GM19328 (cell line): ENCODE results near the gene SCARF2.
"Not testable (repeated sequence)": the region's sequence is repeated elsewhere in the genome, so short reads cannot be mapped to it uniquely, and the experiment has no call there.

Source experiments
- ATAC-seq: cut with Tn5 transposase; IDR thresholded peaks from one replicate; pipeline ENCODE4 v1.9.1; 2021; ENCODE audit warnings: mild to moderate bottlenecking, moderate library complexity; ENCODE audit not compliant: unreplicated experiment

SCARF2 gene

GRCh38 chr22:20414059-20414440 lies 23.6 kb downstream of the SCARF2 start:
- ATAC-seq: no peak

- ATAC-seq: no peak
These were observed 24.2 kb downstream of the SCARF2 start for GRCh38 chr22:20413217-20414058.

DNA sequence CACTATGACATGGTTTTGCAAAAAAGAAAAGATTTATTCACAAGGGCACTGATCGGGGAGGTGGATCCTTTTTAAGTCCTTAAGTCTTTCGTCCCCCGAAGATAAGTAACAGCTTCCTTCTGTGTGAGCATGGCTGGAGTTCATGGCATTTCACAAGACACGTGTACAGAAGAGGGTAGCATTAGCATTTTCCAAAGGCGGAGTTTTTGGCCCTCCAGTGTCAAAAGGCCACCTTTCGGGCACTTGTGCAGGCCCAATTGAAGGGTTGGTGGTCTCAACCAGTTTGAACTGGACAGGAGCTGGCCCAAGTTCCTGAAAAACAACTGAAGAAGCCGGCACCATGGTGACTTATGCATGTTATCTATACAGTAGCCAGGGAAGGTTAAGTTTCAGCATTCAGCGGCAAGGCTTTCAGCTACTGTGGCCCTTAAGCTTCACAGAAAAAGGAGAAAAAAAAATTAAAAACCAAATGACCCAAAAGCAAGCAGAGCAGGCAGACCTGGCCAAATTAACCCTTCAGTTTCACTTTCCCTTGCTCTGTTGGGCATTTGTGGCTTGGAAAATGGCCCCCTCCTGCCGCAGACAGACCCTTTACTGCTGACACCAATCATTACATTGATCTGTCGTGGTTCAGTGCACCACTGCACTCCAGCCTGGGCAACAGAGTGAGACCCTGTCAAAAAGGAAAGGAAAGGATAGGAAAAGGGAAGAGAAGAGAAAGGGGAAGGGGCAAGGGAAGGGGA lies 25.0 kb downstream of the SCARF2 start:
- no peak for ATAC-seq

GRCh38 chr22:20409385-20409784 lies 28.2 kb downstream of the SCARF2 start:
- not testable (repeated sequence) for ATAC-seq

GRCh38 chr22:20408891-20409290 lies 28.7 kb downstream of the SCARF2 start:
- no peak for ATAC-seq

GRCh38 chr22:20407829-20408228 lies 29.8 kb downstream of the SCARF2 start:
- ATAC-seq: no peak

DNA sequence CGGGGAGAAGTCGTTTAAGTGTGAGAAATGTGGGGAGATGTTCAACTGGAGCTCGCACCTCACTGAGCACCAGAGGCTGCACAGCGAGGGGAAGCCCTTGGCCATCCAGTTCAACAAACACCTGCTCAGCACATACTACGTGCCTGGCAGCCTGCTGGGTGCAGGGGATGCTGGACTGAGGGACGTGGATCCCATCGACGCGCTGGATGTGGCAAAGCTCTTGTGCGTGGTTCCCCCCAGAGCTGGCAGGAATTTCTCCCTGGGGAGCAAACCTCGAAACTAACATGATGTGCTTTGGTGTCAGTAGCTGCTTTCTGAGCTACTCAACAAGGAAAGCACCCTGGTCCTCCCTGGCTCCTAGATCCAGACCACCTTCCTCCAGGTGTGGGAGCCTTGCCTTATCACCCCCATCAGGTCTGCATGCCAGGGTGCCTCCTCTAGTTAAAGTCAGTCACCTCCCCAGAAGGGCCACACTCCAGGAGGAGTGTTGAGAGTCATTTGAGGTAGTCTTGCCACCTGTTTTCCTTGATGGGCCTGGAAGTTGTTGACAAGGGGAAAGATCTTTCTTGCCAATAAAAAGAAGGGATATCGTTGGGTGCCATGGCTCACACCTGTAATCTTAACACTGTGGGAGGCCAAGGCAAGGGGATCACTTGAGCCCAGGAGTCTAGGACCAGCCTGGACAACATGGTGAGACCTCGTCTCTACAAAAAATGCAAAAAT lies 30.8 kb downstream of the SCARF2 start:
- no peak for ATAC-seq

GRCh38 chr22:20405931-20406685 lies 31.5 kb downstream of the SCARF2 start:
- no peak for ATAC-seq

GRCh38 chr22:20405291-20405930 lies 32.2 kb downstream of the SCARF2 start:
- no peak for ATAC-seq

GRCh38 chr22:20404881-20405280 lies 32.7 kb downstream of the SCARF2 start:
- no peak for ATAC-seq

DNA sequence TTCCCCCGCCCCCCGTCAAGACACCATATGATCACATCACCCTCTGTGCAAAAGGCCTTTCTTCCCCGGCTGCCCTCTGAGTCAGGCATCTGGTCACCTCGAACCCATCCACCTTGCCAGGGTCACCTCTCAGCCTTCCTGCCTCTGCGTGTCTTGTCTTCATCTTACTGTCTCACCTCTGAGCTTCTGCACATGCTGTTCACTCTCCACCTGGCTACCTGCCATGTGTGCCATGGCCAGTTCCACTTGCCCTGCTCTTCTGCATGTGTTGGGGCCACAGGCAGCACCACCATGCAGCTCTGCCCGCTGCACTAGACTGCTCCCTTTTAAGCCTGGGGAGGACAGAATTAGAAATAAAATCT lies 33.9 kb downstream of the SCARF2 start:
- ATAC-seq: no peak

DNA sequence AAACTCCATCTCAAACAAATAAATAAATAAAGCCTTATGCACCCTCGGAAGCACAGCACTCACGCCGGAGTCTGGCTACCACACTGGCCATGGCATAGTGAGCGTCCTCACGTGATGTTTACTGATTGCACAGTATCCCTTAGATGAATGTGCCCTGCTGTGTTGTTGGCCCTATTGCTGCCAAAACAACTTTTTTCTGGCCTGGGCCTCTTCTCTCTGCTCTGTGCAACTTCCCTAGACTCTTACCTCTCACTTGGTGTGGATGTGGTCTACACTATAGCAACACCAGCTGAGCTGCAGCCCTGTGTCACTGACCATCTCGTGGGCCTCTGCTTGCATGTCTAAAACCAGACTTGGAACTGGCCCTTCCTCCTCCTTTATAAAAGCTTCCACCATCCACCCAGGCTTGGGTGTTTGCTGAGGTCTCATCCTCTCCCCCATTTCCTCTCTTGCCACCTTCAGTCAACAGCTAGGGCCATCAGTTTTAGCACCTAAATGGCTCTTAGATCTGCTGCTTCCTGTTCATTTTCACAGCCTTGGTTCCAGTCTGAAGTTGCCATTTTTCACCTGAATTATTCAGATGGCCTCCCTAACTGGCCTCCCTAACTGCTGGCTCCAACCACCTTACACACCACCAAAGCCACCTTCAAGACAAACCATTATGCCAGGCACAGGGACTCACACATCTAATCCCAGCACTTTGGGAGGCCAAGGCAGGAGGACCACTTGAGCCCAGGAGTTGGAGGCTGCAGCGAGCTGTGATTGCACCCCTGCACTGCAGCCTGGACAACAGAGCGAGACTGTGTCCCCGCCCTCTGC lies 34.5 kb downstream of the SCARF2 start:
- no peak for ATAC-seq

GRCh38 chr22:20401376-20402014 lies 36.1 kb downstream of the SCARF2 start:
- no peak for ATAC-seq

GRCh38 chr22:20400606-20401375 lies 36.8 kb downstream of the SCARF2 start:
- no peak for ATAC-seq

DNA sequence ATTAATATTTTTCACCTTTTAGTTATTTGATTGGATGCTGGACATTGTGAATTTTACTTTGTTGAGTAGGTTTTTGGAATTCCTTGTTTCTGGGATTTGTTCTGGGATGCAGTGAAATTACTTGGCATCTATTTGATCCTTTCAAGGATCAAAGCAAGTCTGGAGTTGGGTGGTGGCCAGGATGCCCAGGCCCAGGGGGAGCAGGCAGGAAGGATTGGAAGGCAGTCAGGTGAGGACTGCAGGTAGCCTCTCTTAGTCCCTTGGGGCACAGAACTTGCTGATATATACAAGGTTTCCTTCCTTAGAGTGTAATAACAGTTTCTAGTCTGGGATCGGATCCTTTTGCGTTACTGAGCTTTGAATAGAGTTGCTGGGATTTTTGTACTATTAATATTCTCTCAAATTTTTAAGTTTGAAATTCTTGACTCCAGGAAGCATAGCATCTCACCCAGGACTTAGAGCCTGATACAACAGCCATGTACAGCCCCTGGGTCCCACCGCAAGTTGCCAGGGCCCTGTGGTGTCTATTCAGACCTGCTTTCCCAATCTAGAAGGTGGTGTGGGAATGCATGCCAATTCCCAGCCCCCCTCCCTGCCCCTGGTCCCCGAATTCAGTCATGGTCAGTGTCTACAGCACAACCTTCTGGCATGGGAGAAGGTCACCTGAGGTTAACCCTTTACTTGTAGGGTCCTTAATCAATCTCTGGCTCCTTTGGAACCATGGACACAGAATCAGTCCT lies 37.6 kb downstream of the SCARF2 start:
- ATAC-seq: no peak

GRCh38 chr22:20398420-20398819 lies 39.2 kb downstream of the SCARF2 start:
- no peak for ATAC-seq

DNA sequence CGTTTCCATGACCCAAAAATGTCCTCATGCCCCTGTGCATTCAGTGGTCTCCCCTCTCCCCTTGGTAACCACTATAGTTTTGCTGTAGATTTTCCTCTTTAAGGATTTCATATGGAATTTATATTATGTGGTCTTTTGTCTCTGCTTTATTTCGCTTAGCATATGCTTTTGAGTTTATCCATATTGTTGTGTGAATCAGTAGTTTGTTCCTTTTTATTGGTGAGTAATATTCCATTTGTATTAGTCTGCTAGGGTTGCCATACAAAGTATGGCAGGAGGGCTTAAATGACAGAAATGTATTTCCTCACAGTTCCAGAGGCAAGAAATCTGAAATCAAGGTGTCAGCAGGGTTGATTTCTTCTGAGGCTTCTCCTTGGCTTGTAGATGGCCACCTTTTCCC lies 40.1 kb downstream of the SCARF2 start:
- ATAC-seq: no peak

DNA sequence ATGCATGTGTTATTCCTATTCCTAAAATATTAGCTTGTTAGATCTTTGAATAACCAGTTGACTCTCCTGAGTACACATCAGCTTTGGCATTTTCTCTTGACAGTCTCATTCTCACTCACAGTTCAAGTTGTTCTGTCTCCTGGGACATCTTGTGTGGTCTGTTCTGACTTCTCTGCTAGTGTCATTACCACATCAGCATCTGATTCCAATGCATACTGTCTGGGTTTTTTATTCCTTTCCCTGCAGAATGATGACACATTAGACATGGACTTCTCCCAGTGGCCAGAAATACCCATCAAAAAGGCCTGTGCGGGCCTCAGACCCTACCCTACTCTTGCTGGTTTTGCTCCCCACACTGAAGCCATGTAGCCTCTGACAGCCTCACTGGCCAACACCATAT lies 41.0 kb downstream of the SCARF2 start:
- ATAC-seq: no peak
